Measurements from ENCODE around the gene HINT3.
"Not testable (repeated sequence)": the region's sequence is repeated elsewhere in the genome, so short reads cannot be mapped to it uniquely, and the experiment has no call there.

The HINT3 gene

GRCh38 chr6:125930765-125931418 lies 25.7 kb upstream of the HINT3 start:
- TF ChIP-seq CTCF (conservative IDR thresholded peaks at IDR 0.05): no peak
- no peak for TF ChIP-seq ZFX (IDR thresholded peaks at IDR 0.05)
- no peak overlapping the region for H3K27ac ChIP-seq

GRCh38 chr6:125931733-125932450 lies 24.7 kb upstream of the HINT3 start:
- TF ChIP-seq ZFX (IDR thresholded peaks at IDR 0.05): no peak
- no peak for TF ChIP-seq CTCF (conservative IDR thresholded peaks at IDR 0.05)
- H3K27ac ChIP-seq: no peak overlapping the region

GRCh38 chr6:125932451-125932795 lies 24.1 kb upstream of the HINT3 start:
- TF ChIP-seq ZFX (IDR thresholded peaks at IDR 0.05) (no peak), CTCF (conservative IDR thresholded peaks at IDR 0.05) (no peak)

GRCh38 chr6:125935520-125935919 lies 21.1 kb upstream of the HINT3 start:
- not testable (repeated sequence) for H3K27ac ChIP-seq

More at GRCh38 chr6:125932451-125932795, 24.1 kb upstream of the HINT3 start:
- no peak overlapping the region for H3K27ac ChIP-seq

- H3K27ac ChIP-seq: no peak overlapping the region
- no peak for TF ChIP-seq ZFX (IDR thresholded peaks at IDR 0.05)
- no peak for TF ChIP-seq CTCF (conservative IDR thresholded peaks at IDR 0.05)
These were observed 17.5 kb upstream of the HINT3 start for GRCh38 chr6:125939026-125939425.

GRCh38 chr6:125939791-125940190 lies 16.8 kb upstream of the HINT3 start:
- TF ChIP-seq ZFX (IDR thresholded peaks at IDR 0.05): no peak
- TF ChIP-seq CTCF (conservative IDR thresholded peaks at IDR 0.05): no peak
- H3K27ac ChIP-seq: no peak overlapping the region

GRCh38 chr6:125940247-125941041 lies 16.1 kb upstream of the HINT3 start:
- TF ChIP-seq CTCF (conservative IDR thresholded peaks at IDR 0.05) (no peak), ZFX (IDR thresholded peaks at IDR 0.05) (no peak)
- H3K27ac ChIP-seq: no peak overlapping the region
